Measurements from ENCODE around the gene PNPO. TPM values are rescaled to one million over a fixed set of nuclear protein-coding genes. Genes with fewer than 3 reads are reported as not detected.
A peak's percentile ranks its signal among the peaks of the same experiment; 100 is the strongest.

The PNPO gene
- total RNA-seq, 2 donors from 2014 or later, result 14.5 to 18.8 TPM

DNA sequence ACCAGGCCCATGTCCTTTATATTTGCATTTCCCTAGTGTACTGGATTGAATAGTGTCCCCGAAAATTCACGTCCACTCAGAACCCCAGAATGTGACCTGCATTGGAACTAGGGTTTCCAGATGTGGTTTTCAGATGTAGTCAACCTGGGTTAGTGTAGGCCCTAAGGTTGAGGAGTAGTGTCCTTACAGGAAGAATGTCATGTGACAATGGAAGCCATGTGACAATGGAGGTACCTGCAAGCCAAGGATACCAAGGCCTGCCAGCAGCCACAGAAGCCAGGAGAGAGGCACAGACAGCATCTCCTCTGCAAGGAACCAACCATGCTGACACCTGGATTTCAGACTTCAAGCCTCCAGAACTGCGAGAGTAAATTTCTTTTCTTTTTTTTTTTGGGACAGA lies 21.5 kb downstream of the PNPO start:
- intact Hi-C loops (cut with DNase I), result loop anchor here in 1 of 2 donors (10.0 kb wide), 1 partner anchor 118 kb away; the partner anchor contains the start of gene SCRN2
- no peak for DNase-seq (ENCODE audit: low spot score)

- intact Hi-C loops (cut with DNase I), result loop anchor here in 1 of 2 donors (10.0 kb wide), 1 partner anchor 120 kb away; the partner anchor contains the start of gene SCRN2
- DNase-seq (ENCODE audit: low spot score), result no peak
Observed at GRCh38 chr17:47964856-47965255, 23.5 kb downstream of the PNPO start.

DNA sequence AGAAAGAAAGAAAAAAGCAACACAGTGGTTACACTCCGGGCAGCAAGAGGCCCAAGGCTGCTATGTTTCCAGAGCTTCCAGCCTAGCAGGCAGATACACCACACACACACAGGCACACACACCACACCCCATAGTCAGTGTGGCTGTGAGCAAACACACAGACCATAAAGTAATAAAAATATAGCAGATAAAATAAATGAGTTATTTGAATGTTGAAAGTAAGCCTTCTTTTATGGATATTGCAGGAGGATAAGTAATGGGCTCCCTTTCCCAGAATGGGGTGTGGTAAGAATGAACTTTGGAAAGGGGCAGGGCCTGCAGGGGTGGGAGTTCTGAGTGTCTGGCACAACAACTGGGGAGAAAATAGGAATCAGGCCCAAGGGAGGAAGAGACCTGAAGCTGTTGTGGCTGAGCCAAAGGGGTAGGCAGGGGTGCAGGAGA lies 24.7 kb downstream of the PNPO start:
- no peak for DNase-seq (ENCODE audit: low spot score)
- intact Hi-C loops (cut with DNase I), result loop anchor here in 1 of 2 donors (10.0 kb wide), 1 partner anchor 121 kb away; the partner anchor contains the start of gene SCRN2

- intact Hi-C loops (cut with DNase I), result loop anchor here in 1 of 2 donors (10.0 kb wide), 1 partner anchor 123 kb away; the partner anchor contains the start of gene SCRN2
- DNase-seq (ENCODE audit: low spot score), result no peak
Observed at GRCh38 chr17:47967607-47968252, 26.4 kb downstream of the PNPO start.

DNA sequence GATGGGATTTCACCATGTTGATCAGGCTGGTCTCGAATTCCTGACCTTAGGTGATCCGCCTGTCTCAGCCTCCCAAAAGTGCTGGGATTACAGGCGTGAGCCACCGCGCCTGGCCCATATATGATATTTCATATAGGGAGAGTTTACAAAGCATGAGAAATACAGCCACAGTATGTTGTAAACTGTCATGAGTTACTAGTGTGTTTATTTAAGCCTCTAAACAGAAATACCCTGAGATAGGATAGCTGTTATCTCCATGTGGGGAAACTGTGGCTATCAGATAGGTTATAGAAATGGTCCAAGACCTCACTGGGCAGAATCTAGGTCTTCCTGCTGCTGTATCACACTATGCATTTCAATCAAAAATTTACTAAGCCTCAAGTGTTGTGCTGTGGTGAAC lies 27.5 kb downstream of the PNPO start:
- DNase-seq (ENCODE audit: low spot score), result no peak
- intact Hi-C loops (cut with DNase I), result loop anchor here in 1 of 2 donors (10.0 kb wide), 1 partner anchor 124 kb away; the partner anchor contains the start of gene SCRN2

GRCh38 chr17:47969930-47970724 lies 28.8 kb downstream of the PNPO start:
- intact Hi-C loops (cut with DNase I), result loop anchor here in 1 of 2 donors (10.0 kb wide), 1 partner anchor 125 kb away; the partner anchor contains the start of gene SCRN2
- no peak for DNase-seq (ENCODE audit: low spot score)

DNA sequence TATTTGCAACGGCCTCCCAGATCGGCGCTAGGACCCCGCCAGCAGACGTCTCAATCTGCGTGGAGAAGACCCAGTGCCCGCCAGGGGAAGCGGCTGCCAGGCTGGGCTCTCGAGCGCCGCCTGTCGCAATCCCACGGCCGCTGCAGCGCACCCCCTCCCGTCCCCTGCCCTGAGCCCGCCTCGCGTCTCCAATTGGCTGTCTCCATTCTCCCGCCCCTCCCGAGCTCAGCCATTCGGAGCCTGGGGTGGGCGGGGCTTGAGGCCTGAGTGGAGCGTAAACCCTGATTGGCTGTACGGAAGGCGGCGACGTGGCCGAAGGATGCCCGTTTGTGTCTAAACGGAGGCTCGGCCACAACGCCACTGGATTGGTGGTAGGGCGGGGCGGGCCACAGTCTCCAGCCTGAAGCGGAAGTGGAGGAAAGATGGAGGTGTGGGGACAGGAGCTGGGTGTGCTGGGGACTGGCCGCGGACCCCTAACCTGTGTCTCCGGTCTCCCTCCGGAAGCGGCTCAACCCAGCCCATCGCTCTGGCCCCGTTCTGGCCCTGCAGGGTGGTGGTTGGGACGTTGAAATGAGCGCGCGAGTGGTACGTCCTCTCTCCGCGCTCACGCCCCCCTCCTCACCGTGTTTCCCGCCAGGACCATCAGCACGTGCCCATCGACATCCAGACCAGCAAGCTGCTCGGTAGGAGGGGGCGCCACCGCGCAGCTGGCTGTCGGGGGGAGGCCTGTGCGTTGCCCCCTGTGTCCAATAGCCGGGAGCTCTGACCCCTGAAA lies 29.5 kb downstream of the PNPO start, which contains the start of gene CDK5RAP3:
TSS of gene CDK5RAP3 (plus strand) at position 389 of the 775 bp plus-strand sequence. CDS start at position 423, 34 bp downstream.
- intact Hi-C loops (cut with DNase I), result no loop called here
- DNase-seq (ENCODE audit: low spot score), result peak; percentile 100

DNA sequence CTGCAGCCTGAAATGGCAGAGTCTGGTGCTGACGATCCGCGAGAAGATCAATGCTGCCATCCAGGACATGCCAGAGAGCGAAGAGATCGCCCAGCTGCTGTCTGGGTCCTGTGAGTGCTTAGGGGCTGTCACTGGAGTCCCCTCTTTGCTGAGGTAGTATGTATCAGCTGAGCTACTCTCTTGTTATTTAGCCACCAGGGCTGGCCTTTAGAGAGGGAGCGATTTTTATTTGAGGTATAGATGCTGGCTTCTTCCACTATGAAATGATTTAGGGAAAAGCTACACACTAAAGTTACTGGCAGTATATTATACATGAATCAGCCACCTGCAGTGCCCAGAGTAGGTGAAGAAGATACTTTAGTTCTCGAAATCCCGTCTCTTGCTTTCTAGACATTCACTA lies 32.2 kb downstream of the PNPO start:
- intact Hi-C loops (cut with DNase I), result no loop called here
- DNase-seq (ENCODE audit: low spot score), result no peak

DNA sequence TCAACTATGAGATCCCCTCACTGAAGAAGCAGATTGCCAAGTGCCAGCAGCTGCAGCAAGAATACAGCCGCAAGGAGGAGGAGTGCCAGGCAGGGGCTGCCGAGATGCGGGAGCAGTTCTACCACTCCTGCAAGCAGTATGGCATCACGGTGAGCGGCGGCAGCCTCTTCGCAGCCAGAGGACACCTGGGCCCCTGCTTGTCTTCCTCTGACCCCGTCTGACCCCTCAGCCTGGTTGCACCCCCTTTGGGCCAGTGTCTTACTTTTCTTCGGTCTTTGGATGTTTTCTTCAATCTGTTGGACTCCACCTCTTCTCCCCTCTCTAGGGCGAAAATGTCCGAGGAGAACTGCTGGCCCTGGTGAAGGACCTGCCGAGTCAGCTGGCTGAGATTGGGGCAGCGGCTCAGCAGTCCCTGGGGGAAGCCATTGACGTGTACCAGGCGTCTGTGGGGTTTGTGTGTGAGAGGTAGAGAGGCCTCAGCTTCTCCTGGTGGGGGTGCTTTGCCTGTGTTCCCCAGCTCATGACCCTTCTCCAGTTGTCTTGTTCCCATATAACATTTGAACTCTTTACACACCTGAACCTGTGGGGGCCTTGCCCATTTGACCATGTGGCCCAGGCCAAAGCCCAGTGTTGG lies 33.9 kb downstream of the PNPO start:
- intact Hi-C loops (cut with DNase I), result loop anchor here in 1 of 2 donors (5.0 kb wide), 1 partner anchor 37 kb away; no protein-coding TSS in a partner anchor
- DNase-seq (ENCODE audit: low spot score), result no peak

- intact Hi-C loops (cut with DNase I), result loop anchor here (2.0 to 5.0 kb wide), 2 partner anchors 36 to 49 kb away; no protein-coding TSS in a partner anchor
- DNase-seq (ENCODE audit: low spot score), result no peak
Observed at GRCh38 chr17:47975823-47976205, 34.4 kb downstream of the PNPO start.

DNA sequence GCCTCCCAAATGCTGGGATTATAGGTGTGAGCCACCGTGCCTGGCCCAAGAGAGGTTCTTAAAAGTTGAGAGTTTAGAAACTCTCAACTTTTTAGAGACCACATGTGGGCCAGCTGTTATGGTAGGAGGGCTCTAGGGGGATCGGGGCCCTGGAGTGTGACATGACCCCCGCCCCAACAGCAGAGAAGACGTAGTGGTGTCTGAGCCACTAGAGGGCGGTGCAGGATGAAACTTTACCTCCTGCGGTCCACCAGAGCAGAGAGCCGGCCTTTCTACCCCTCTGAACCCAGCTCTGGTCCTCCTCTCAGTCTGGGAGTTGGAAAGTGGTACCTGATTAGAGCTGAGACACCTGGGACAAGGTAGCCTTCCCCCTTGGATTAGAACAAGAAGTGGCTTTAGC lies 37.0 kb downstream of the PNPO start:
- intact Hi-C loops (cut with DNase I), result loop anchor here in 1 of 2 donors (5.0 kb wide), 1 partner anchor 34 kb away; no protein-coding TSS in a partner anchor
- DNase-seq (ENCODE audit: low spot score), result peak; percentile 87

GRCh38 chr17:47980541-47980940 lies 39.2 kb downstream of the PNPO start:
- intact Hi-C loops (cut with DNase I), result loop anchor here in 1 of 2 donors (5.0 kb wide), 1 partner anchor 37 kb away; no protein-coding TSS in a partner anchor
- DNase-seq (ENCODE audit: low spot score), result no peak

- intact Hi-C loops (cut with DNase I), result loop anchor here in 1 of 2 donors (5.0 kb wide), 1 partner anchor 36 kb away; no protein-coding TSS in a partner anchor
- DNase-seq (ENCODE audit: low spot score), result no peak
Observed at GRCh38 chr17:47981462-47981861, 40.1 kb downstream of the PNPO start.

DNA sequence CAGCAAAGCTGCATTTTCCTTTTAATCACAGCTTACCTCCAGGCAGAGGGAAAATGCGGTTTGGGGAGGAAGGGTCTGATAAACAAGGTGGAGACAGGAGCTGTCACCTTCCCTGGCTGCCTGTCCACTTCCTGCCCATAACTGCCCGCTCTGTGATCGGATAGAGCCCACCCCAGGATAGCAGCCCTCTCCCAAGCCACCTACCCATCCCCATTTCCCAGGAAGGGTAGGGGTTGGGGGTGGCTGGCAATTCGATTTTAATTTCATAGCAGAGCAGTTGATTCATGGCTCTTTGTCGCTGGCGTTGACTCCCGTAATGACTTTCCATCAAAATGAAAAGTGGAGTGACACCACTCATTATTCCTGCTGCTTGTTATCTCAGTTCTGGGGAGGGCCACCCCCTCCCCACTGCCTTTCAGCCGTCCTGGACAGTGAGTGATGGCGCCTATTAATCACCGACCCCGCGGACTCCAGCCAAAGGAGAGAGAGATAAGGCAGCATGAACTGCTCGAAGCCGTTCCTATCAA lies 40.8 kb downstream of the PNPO start:
- intact Hi-C loops (cut with DNase I), result loop anchor here in 1 of 2 donors (5.0 kb wide), 1 partner anchor 35 kb away; no protein-coding TSS in a partner anchor

GRCh38 chr17:47982645-47983390 lies 41.4 kb downstream of the PNPO start:
- intact Hi-C loops (cut with DNase I), result loop anchor here in 1 of 2 donors (5.0 kb wide), 1 partner anchor 34 kb away; no protein-coding TSS in a partner anchor
- DNase-seq (ENCODE audit: low spot score), result no peak

More for the DNA sequence above, 40.8 kb downstream of the PNPO start:
- no peak for DNase-seq (ENCODE audit: low spot score)

DNA sequence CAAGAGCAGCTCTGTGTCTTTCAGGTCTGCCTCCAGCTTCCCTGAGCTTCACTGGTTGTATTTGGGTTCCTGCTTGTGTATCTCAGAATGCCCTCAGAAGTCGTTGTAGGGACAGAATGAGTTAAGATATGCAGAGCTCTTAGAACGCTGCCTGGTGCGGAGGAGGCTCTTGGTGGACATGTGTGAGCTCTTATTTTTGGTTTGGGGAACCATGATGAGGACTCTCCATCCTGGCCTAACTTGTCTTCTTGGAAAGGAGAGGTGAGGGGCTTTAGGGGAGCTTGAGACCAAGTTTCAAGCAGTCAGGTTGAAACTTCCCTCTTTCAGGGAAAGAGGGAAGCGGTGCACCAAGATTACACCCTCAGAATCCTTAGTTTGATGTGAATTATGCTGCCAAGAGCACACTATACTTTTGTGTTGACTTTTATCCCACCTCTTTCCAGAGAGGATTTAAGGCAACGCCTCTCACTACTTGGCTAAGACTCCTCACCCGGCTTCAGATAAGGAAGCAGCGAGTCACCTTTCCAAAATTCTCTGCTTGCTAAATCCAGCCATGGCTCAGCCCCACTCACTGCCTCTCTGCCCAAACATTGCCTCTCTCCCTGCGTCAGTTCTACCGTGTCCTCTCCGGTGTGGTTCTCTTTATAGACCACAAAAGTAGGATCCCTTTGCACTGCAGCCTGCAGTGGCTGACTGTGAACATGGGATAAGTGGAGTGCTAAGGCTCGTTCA lies 42.3 kb downstream of the PNPO start:
- DNase-seq (ENCODE audit: low spot score), result no peak
- intact Hi-C loops (cut with DNase I), result loop anchor here in 1 of 2 donors (5.0 kb wide), 1 partner anchor 34 kb away; no protein-coding TSS in a partner anchor

- no peak for DNase-seq (ENCODE audit: low spot score)
- intact Hi-C loops (cut with DNase I), result no loop called here
Observed at GRCh38 chr17:47986520-47986919, 45.1 kb downstream of the PNPO start.
